Liver (tissue), 3 donors: ENCODE results near the gene NCAPD2.

Source experiments
- FOXA1 ChIP-seq: IDR thresholded peaks from 2 replicates; pipeline ENCODE4 v1.6.1; 2016; ENCODE audit warnings: antibody characterized with exemption
- GABPA ChIP-seq, 2 donors: IDR thresholded peaks in 1 of 2; conservative IDR thresholded peaks in 1 of 2; 2 replicates each; pipeline ENCODE4 v1.6.1; 2016; ENCODE audit warnings: antibody characterized with exemption in 2 of 2, mild to moderate bottlenecking in 1 of 2, moderate library complexity in 1 of 2
- MAX ChIP-seq: IDR thresholded peaks from 2 replicates; pipeline ENCODE4 v1.6.1; 2016; ENCODE audit warnings: antibody characterized with exemption
- RAD21 ChIP-seq, 2 donors: IDR thresholded peaks; 2 replicates each; pipeline ENCODE4 v1.6.1; 2016; ENCODE audit warnings: antibody characterized with exemption in 2 of 2, mild to moderate bottlenecking in 2 of 2
- TF ChIP-seq, protein P1 (sequence below): fragments of 150-350 bp; IDR thresholded peaks from 2 replicates; pipeline ENCODE4 v1.5.1; 2017; ENCODE audit warnings: improper control_type of control experiment, low read depth, low read length; ENCODE audit not compliant: missing input control
- TF ChIP-seq, protein P2 (sequence below): IDR thresholded peaks from 2 replicates; pipeline ENCODE4 v1.6.1; 2016; ENCODE audit warnings: antibody characterized with exemption, mild to moderate bottlenecking
- donor health status: healthy.
- donor health status: healthy.

DNA sequence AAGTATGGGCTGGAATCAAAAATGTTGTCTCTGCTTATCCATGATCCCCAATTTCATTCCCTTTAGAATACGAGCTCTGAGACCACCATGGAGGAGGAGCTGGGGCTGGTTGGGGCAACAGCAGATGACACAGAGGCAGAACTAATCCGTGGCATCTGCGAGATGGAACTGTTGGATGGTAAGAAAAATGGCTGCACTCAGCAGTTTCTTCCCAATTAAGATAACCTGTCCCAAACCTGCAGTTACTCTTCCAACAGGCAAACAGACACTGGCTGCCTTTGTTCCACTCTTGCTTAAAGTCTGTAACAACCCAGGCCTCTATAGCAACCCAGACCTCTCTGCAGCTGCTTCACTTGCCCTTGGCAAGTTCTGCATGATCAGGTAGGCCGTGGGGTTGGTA is 33.8 kb downstream of the NCAPD2 start:
- TF ChIP-seq, protein P1, sequence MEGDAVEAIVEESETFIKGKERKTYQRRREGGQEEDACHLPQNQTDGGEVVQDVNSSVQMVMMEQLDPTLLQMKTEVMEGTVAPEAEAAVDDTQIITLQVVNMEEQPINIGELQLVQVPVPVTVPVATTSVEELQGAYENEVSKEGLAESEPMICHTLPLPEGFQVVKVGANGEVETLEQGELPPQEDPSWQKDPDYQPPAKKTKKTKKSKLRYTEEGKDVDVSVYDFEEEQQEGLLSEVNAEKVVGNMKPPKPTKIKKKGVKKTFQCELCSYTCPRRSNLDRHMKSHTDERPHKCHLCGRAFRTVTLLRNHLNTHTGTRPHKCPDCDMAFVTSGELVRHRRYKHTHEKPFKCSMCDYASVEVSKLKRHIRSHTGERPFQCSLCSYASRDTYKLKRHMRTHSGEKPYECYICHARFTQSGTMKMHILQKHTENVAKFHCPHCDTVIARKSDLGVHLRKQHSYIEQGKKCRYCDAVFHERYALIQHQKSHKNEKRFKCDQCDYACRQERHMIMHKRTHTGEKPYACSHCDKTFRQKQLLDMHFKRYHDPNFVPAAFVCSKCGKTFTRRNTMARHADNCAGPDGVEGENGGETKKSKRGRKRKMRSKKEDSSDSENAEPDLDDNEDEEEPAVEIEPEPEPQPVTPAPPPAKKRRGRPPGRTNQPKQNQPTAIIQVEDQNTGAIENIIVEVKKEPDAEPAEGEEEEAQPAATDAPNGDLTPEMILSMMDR = no peak
- TF ChIP-seq FOXA1 (no peak), MAX (no peak), GABPA (IDR thresholded peaks at IDR 0.05 in 1 of 2, conservative IDR thresholded peaks at IDR 0.05 in 1 of 2) (no peak), RAD21 (IDR thresholded peaks at IDR 0.05) (no peak)
- TF ChIP-seq, protein P2, sequence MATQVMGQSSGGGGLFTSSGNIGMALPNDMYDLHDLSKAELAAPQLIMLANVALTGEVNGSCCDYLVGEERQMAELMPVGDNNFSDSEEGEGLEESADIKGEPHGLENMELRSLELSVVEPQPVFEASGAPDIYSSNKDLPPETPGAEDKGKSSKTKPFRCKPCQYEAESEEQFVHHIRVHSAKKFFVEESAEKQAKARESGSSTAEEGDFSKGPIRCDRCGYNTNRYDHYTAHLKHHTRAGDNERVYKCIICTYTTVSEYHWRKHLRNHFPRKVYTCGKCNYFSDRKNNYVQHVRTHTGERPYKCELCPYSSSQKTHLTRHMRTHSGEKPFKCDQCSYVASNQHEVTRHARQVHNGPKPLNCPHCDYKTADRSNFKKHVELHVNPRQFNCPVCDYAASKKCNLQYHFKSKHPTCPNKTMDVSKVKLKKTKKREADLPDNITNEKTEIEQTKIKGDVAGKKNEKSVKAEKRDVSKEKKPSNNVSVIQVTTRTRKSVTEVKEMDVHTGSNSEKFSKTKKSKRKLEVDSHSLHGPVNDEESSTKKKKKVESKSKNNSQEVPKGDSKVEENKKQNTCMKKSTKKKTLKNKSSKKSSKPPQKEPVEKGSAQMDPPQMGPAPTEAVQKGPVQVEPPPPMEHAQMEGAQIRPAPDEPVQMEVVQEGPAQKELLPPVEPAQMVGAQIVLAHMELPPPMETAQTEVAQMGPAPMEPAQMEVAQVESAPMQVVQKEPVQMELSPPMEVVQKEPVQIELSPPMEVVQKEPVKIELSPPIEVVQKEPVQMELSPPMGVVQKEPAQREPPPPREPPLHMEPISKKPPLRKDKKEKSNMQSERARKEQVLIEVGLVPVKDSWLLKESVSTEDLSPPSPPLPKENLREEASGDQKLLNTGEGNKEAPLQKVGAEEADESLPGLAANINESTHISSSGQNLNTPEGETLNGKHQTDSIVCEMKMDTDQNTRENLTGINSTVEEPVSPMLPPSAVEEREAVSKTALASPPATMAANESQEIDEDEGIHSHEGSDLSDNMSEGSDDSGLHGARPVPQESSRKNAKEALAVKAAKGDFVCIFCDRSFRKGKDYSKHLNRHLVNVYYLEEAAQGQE = no peak
